CD14-positive monocyte (primary cell): ENCODE results near the gene STPG2. TPM values are rescaled to one million over a fixed set of nuclear protein-coding genes. Genes with fewer than 3 reads are reported as not detected.

ENCODE experiments used
- DNase-seq, 3 donors: peaks; one replicate each; pipeline ENCODE4 v3.0.0-alpha.2; 2011 to 2022
- H2AFZ ChIP-seq: 2 replicates; pipeline ENCODE4 v1.6.0; 2012; ENCODE audit warnings: mild to moderate bottlenecking, low read depth, low read length, inconsistent platforms; ENCODE audit not compliant: insufficient read depth, poor library complexity, severe bottlenecking
- H3K27ac ChIP-seq, 2 donors: 1 replicate in 1 of 2; 2 replicates in 1 of 2; pipeline ENCODE4 v1.5.1; 2012 to 2013; ENCODE audit warnings: low read length in 2 of 2, control low read depth in 1 of 2, inconsistent platforms in 1 of 2, low read depth in 1 of 2, mild to moderate bottlenecking in 1 of 2
- H3K27me3 ChIP-seq, 2 donors: one replicate each; pipeline versions ENCODE4 v1.6.0 to v1.6.1; 2011 to 2013; ENCODE audit warnings: low read length in 2 of 2; ENCODE audit not compliant: control insufficient read depth in 2 of 2, insufficient read depth in 2 of 2
- H3K36me3 ChIP-seq, 2 donors: replicated peaks in 1 of 2; 1 replicate in 1 of 2; 2 replicates in 1 of 2; pipeline versions ENCODE4 v1.5.1 to v1.6.1; 2012 to 2013; ENCODE audit warnings: low read length in 2 of 2, control low read depth in 1 of 2, inconsistent platforms in 1 of 2, mild to moderate bottlenecking in 1 of 2; ENCODE audit not compliant: insufficient read depth in 2 of 2, control insufficient read depth in 1 of 2
- H3K4me1 ChIP-seq, 2 donors: 1 replicate in 1 of 2; 2 replicates in 1 of 2; pipeline versions ENCODE4 v1.5.1 to v1.6.1; 2012 to 2013; ENCODE audit warnings: low read length in 2 of 2, control low read depth in 1 of 2, inconsistent platforms in 1 of 2, mild to moderate bottlenecking in 1 of 2, moderate library complexity in 1 of 2; ENCODE audit not compliant: insufficient read depth in 2 of 2, control insufficient read depth in 1 of 2
- H3K4me2 ChIP-seq: replicated peaks from 2 replicates; pipeline ENCODE3; 2012; ENCODE audit warnings: low read length, moderate library complexity, mild to moderate bottlenecking; ENCODE audit not compliant: poor library complexity, severe bottlenecking; ENCODE audit errors: extremely low read depth
- H3K4me3 ChIP-seq, 3 experiments: fragments of 200-600 bp in 1 of 3; sonication (generic) in 1 of 3; replicated peaks in 1 of 3; 1 replicate in 2 of 3; 2 replicates in 1 of 3; pipeline ENCODE4 v1.5.1; 2011 to 2013; ENCODE audit warnings: low read length in 3 of 3, mild to moderate bottlenecking in 3 of 3, control low read depth in 2 of 3, low read depth in 2 of 3, inconsistent platforms in 1 of 3, moderate library complexity in 1 of 3
- H3K79me2 ChIP-seq: 2 replicates; pipeline ENCODE4 v1.6.0; 2012; ENCODE audit warnings: mild to moderate bottlenecking, control low read depth, inconsistent platforms, low read length, moderate library complexity; ENCODE audit not compliant: insufficient read depth
- H3K9ac ChIP-seq: 2 replicates; pipeline ENCODE4 v1.6.0; 2017; ENCODE audit warnings: low read length, mild to moderate bottlenecking; ENCODE audit not compliant: insufficient read depth, poor library complexity, severe bottlenecking
- H3K9me3 ChIP-seq, 2 donors: replicated peaks in 1 of 2; 1 replicate in 1 of 2; 2 replicates in 1 of 2; pipeline versions ENCODE4 v1.5.1 to v1.6.1; 2012 to 2013; ENCODE audit warnings: low read length in 2 of 2, control low read depth in 1 of 2; ENCODE audit not compliant: control insufficient read depth in 1 of 2, insufficient read depth in 1 of 2
- H4K20me1 ChIP-seq: 2 replicates; pipeline ENCODE4 v1.6.0; 2012; ENCODE audit warnings: mild to moderate bottlenecking, low read length, control low read depth, moderate library complexity; ENCODE audit not compliant: insufficient read depth
- H3K27ac Mint-ChIP-seq, 7 donors: one replicate each; pipeline ENCODE4 v1.8.0; 2020; ENCODE audit warnings: mild to moderate bottlenecking in 7 of 7, mixed read lengths in 7 of 7, moderate library complexity in 6 of 7, inconsistent platforms in 2 of 7
- H3K27me3 Mint-ChIP-seq, 3 donors: one replicate each; pipeline ENCODE4 v1.8.0; 2021 to 2022; ENCODE audit warnings: low read depth in 3 of 3, mild to moderate bottlenecking in 3 of 3, mixed read lengths in 3 of 3, moderate library complexity in 3 of 3, inconsistent platforms in 1 of 3
- H3K36me3 Mint-ChIP-seq, 2 donors: one replicate each; pipeline ENCODE4 v1.8.0; 2020; ENCODE audit warnings: mixed read lengths in 2 of 2, inconsistent platforms in 1 of 2, mild to moderate bottlenecking in 1 of 2
- H3K4me1 Mint-ChIP-seq: one replicate; pipeline ENCODE4 v1.8.0; 2020; ENCODE audit warnings: mild to moderate bottlenecking, mixed read lengths
- H3K4me3 Mint-ChIP-seq, 2 donors: one replicate each; pipeline ENCODE4 v1.8.0; 2020; ENCODE audit warnings: mild to moderate bottlenecking in 2 of 2, mixed read lengths in 2 of 2, moderate library complexity in 1 of 2
- H3K9me3 Mint-ChIP-seq, 7 donors: one replicate each; pipeline ENCODE4 v1.8.0; 2020 to 2022; ENCODE audit warnings: mixed read lengths in 7 of 7, mild to moderate bottlenecking in 6 of 7, moderate library complexity in 6 of 7, inconsistent platforms in 2 of 7
- WGBS: methylation state at CpG from one replicate; pipeline ENCODE4 v1.1.5; 2013; ENCODE audit warnings: missing lambda C conversion rate; ENCODE audit not compliant: insufficient coverage; 5-methylcytosine and 5-hydroxymethylcytosine counted together
- intact Hi-C, 2 donors: fragments of 100-400 bp; cut with micrococcal nuclease; formaldehyde crosslinking; loops; one replicate each; pipeline versions ENCODE4 v1.15.0 to v1.15.1; 2023
- polyA plus RNA-seq, 3 donors: library from polyadenylated mRNA; depleted of rRNA in 1 of 3; unstranded in 2 of 3; stranded (reverse) in 1 of 3; fragments of 300-500 nt in 2 of 3; fragments of >200 nt in 1 of 3; fragmentation: Illumina TruSeq in 2 of 3; gene quantifications; 1 replicate in 2 of 3; 2 replicates in 1 of 3; pipeline ENCODE4 v1.2.3, GENCODE V29; 2012 to 2021
- TF ChIP-seq, protein P1 (sequence below): fragments of 200-600 bp; IDR thresholded peaks from one replicate; pipeline ENCODE4 v1.8.0; 2022; ENCODE audit warnings: antibody characterized with exemption, mild to moderate bottlenecking

STPG2 gene
- polyA plus RNA-seq, 3 donors = 0.04 TPM; not detected in 2

- H3K27ac Mint-ChIP-seq = no peak overlapping the region
- Histone ChIP-seq H3K27me3 (no peaks in the 10 kb centered on the region), H3K4me2 (no peak overlapping the region), H3K4me3 (no peak overlapping the region), H3K36me3 (no peaks in the 10 kb centered on the region), H3K4me1 (no peaks in the 10 kb centered on the region), H3K79me2 (no peaks in the 10 kb centered on the region), H2AFZ (no peak overlapping the region), H3K9ac (no peak overlapping the region), H3K9me3 (peaks cover 0 to 6% of the 10 kb centered on the region in 2 donors), H4K20me1 (no peaks in the 10 kb centered on the region), H3K27ac (no peak overlapping the region)
- no peak overlapping the region for H3K4me3 Mint-ChIP-seq
- no CpG with 5 or more reads among the region's 2 CpGs for WGBS
- intact Hi-C loops = no loop called here
- peaks cover 9 to 30% (median 13%) of the 10 kb centered on the region in 7 donors for H3K9me3 Mint-ChIP-seq
- no peaks in the 10 kb centered on the region for H3K36me3 Mint-ChIP-seq
- no peaks in the 10 kb centered on the region for H3K4me1 Mint-ChIP-seq
- no peak for DNase-seq
- H3K27me3 Mint-ChIP-seq = no peaks in the 10 kb centered on the region
- TF ChIP-seq, protein P1, sequence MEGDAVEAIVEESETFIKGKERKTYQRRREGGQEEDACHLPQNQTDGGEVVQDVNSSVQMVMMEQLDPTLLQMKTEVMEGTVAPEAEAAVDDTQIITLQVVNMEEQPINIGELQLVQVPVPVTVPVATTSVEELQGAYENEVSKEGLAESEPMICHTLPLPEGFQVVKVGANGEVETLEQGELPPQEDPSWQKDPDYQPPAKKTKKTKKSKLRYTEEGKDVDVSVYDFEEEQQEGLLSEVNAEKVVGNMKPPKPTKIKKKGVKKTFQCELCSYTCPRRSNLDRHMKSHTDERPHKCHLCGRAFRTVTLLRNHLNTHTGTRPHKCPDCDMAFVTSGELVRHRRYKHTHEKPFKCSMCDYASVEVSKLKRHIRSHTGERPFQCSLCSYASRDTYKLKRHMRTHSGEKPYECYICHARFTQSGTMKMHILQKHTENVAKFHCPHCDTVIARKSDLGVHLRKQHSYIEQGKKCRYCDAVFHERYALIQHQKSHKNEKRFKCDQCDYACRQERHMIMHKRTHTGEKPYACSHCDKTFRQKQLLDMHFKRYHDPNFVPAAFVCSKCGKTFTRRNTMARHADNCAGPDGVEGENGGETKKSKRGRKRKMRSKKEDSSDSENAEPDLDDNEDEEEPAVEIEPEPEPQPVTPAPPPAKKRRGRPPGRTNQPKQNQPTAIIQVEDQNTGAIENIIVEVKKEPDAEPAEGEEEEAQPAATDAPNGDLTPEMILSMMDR = no peak
Measured at GRCh38 chr4:98117363-98117762, 25.9 kb downstream of the STPG2 start.

- Histone ChIP-seq H3K36me3 (no peaks in the 10 kb centered on the region), H3K4me3 (no peak overlapping the region), H3K27me3 (no peaks in the 10 kb centered on the region), H3K4me1 (no peaks in the 10 kb centered on the region), H2AFZ (no peak overlapping the region), H3K9me3 (peaks cover 0 to 1% of the 10 kb centered on the region in 2 donors), H3K27ac (no peak overlapping the region), H4K20me1 (no peaks in the 10 kb centered on the region), H3K4me2 (no peak overlapping the region), H3K9ac (no peak overlapping the region), H3K79me2 (no peaks in the 10 kb centered on the region)
- Mint-ChIP-seq H3K4me3 (no peak overlapping the region), H3K27ac (no peak overlapping the region), H3K36me3 (no peaks in the 10 kb centered on the region), H3K4me1 (no peaks in the 10 kb centered on the region), H3K9me3 (peaks cover 0 to 9% (median 5%) of the 10 kb centered on the region in 7 donors), H3K27me3 (no peaks in the 10 kb centered on the region)
- DNase-seq = no peak
- no CpG with 5 or more reads among the region's 3 CpGs for WGBS
- TF ChIP-seq, protein P1 = no peak
- intact Hi-C loops = no loop called here
Measured at GRCh38 chr4:98113012-98113411, 30.3 kb downstream of the STPG2 start.
